Measurements from ENCODE around the gene SEPHS2. TPM values are rescaled to one million over a fixed set of nuclear protein-coding genes. Genes with fewer than 3 reads are reported as not detected.

SEPHS2 gene
- total RNA-seq, 1 experiment from 2014 or later, result 8.4 TPM

DNA sequence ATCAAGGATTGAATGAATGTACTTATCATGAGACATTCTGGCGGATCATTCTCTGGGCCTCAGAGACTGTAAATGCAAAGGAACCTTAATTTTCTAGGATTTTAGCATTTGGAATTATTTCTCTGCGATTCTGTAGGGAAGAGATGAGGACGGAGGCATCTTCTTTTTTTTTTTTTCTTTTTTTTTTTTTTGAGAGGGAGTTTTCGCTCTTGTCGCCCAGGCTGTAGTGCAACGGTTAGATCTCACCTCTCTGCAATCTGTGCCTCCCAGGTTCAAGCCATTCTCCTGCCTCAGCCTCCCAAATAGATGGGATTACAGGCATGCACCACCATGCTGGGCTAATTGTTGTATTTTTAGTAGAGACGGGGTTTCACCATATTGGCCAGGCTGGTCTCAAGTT lies 29.0 kb upstream of the SEPHS2 start:
- H3F3A ChIP-seq (ENCODE audit: low read length, unreplicated experiment), result no peaks in the 10 kb centered on the region
- no peaks in the 10 kb centered on the region for H3K27me3 ChIP-seq (ENCODE audit: low read length)
- H3K9me3 ChIP-seq (ENCODE audit: low read length), result no peaks in the 10 kb centered on the region
- H4K20me1 ChIP-seq (ENCODE audit: low read length), result no peaks in the 10 kb centered on the region
- ChIA-PET POLR2A (ENCODE audit: unreplicated experiment) (no interaction called here), CTCF (no interaction called here)
- H2AFZ ChIP-seq (ENCODE audit: low read length), result no peak overlapping the region
- H3K9me2 ChIP-seq (replicated peaks; ENCODE audit: low read length), result no peaks in the 10 kb centered on the region
- no peak for TF ChIP-seq EZH2phosphoT487 (IDR thresholded peaks at IDR 0.05; ENCODE audit: borderline replicate concordance, low read length)
- TF ChIP-seq, protein P1, sequence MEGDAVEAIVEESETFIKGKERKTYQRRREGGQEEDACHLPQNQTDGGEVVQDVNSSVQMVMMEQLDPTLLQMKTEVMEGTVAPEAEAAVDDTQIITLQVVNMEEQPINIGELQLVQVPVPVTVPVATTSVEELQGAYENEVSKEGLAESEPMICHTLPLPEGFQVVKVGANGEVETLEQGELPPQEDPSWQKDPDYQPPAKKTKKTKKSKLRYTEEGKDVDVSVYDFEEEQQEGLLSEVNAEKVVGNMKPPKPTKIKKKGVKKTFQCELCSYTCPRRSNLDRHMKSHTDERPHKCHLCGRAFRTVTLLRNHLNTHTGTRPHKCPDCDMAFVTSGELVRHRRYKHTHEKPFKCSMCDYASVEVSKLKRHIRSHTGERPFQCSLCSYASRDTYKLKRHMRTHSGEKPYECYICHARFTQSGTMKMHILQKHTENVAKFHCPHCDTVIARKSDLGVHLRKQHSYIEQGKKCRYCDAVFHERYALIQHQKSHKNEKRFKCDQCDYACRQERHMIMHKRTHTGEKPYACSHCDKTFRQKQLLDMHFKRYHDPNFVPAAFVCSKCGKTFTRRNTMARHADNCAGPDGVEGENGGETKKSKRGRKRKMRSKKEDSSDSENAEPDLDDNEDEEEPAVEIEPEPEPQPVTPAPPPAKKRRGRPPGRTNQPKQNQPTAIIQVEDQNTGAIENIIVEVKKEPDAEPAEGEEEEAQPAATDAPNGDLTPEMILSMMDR (conservative IDR thresholded peaks at IDR 0.05; ENCODE audit: low read depth, low read length), result no peak
- TF ChIP-seq EZH2 (IDR thresholded peaks at IDR 0.05; ENCODE audit: low read length, unreplicated experiment), result no peak
- H3K27ac ChIP-seq (ENCODE audit: low read length), result no peak overlapping the region
- H3K9ac ChIP-seq (ENCODE audit: low read length), result no peak overlapping the region
- no peaks in the 10 kb centered on the region for H3K36me3 ChIP-seq (ENCODE audit: low read depth, low read length)
- no TSS peak for BruUV-seq (replicated peaks)
- no peaks in the 10 kb centered on the region for H3K79me2 ChIP-seq (ENCODE audit: low read length)
- ATAC-seq (no peak), DNase-seq (no peak)
- H3K4me2 ChIP-seq (ENCODE audit: low read length), result no peak overlapping the region
- intact Hi-C loops (cut with micrococcal nuclease), result no loop called here
- H3K4me1 ChIP-seq (ENCODE audit: insufficient read depth, low read length), result no peaks in the 10 kb centered on the region
- no peak overlapping the region for H3K4me3 ChIP-seq (ENCODE audit: low read length)

- Histone ChIP-seq H3K9me3 (ENCODE audit: low read length) (no peaks in the 10 kb centered on the region), H2AFZ (ENCODE audit: low read length) (no peak overlapping the region), H3K9me2 (replicated peaks; ENCODE audit: low read length) (no peaks in the 10 kb centered on the region), H4K20me1 (ENCODE audit: low read length) (no peaks in the 10 kb centered on the region), H3K79me2 (ENCODE audit: low read length) (no peaks in the 10 kb centered on the region), H3F3A (ENCODE audit: low read length, unreplicated experiment) (no peaks in the 10 kb centered on the region), H3K36me3 (ENCODE audit: low read depth, low read length) (no peaks in the 10 kb centered on the region), H3K4me3 (ENCODE audit: low read length) (no peak overlapping the region), H3K27me3 (ENCODE audit: low read length) (no peaks in the 10 kb centered on the region), H3K4me1 (ENCODE audit: insufficient read depth, low read length) (no peaks in the 10 kb centered on the region), H3K27ac (ENCODE audit: low read length) (no peak overlapping the region), H3K4me2 (ENCODE audit: low read length) (no peak overlapping the region), H3K9ac (ENCODE audit: low read length) (no peak overlapping the region)
- no TSS peak for BruUV-seq (replicated peaks)
- intact Hi-C loops (cut with micrococcal nuclease), result no loop called here
- ChIA-PET CTCF (no interaction called here), POLR2A (ENCODE audit: unreplicated experiment) (interaction anchor here (0.5 kb wide), 1 partner anchor 9 kb away, joined by 3 read pairs; no protein-coding TSS in a partner anchor)
- TF ChIP-seq, protein P1 (conservative IDR thresholded peaks at IDR 0.05; ENCODE audit: low read depth, low read length), result no peak
- TF ChIP-seq EZH2phosphoT487 (IDR thresholded peaks at IDR 0.05; ENCODE audit: borderline replicate concordance, low read length), result no peak
- no peak for TF ChIP-seq EZH2 (IDR thresholded peaks at IDR 0.05; ENCODE audit: low read length, unreplicated experiment)
- no peak for DNase-seq
- no peak for ATAC-seq
Measured at GRCh38 chr16:30474074-30474452, 28.4 kb upstream of the SEPHS2 start.

DNA sequence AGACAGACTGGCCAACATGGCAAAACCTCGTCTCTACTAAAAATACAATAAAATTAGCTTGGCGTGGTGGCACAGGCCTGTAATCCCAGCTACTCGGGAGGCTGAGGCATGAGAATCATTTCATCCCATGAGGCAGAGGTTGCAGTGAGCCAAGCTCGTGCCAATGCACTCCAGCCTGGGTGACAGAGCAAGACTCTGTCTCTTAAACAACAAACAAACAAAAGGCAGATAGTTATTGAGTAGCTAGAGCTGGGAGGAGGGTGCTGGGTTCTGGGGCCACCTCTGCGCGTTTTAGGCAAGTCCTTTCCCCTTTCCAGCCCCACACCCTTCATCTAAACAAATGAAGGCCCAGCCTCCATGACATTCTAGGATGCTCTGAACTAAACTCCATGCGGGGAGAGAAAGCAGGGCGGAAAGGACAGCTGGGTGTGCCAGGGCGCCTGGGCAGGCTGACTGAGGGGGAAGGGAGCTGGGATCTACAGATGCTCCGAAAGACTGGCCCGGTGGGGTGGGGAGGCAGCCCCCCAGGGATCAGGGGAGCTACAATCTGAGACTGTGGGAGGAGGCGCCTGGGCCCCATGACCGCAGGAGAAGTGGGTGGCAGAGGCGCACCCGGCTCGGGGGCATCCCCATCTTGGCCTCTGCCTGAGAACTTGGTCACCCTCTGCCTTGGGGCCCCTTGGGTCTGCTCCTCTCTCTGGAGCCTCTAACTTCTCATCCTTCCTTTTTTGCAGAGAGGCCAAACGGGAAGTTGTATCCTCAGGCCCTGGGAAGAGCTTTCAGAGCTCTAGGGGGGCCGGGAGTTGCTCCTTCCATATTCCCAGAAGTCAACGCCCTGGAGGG lies 27.8 kb upstream of the SEPHS2 start:
- ATAC-seq, result no peak

More for the DNA sequence above, 27.8 kb upstream of the SEPHS2 start:
- no peaks in the 10 kb centered on the region for H3K9me2 ChIP-seq (replicated peaks; ENCODE audit: low read length)
- H3K4me3 ChIP-seq (ENCODE audit: low read length), result no peak overlapping the region
- BruUV-seq (replicated peaks), result no TSS peak
- no peak for DNase-seq
- no peaks in the 10 kb centered on the region for H3K9me3 ChIP-seq (ENCODE audit: low read length)
- no peaks in the 10 kb centered on the region for H3K36me3 ChIP-seq (ENCODE audit: low read depth, low read length)
- no peak overlapping the region for H3K27ac ChIP-seq (ENCODE audit: low read length)
- CTCF ChIA-PET, result no interaction called here
- H3K4me2 ChIP-seq (ENCODE audit: low read length), result no peak overlapping the region
- no peaks in the 10 kb centered on the region for H4K20me1 ChIP-seq (ENCODE audit: low read length)
- no peak for TF ChIP-seq EZH2phosphoT487 (IDR thresholded peaks at IDR 0.05; ENCODE audit: borderline replicate concordance, low read length)
- TF ChIP-seq, protein P1 (conservative IDR thresholded peaks at IDR 0.05; ENCODE audit: low read depth, low read length), result no peak
- TF ChIP-seq EZH2 (IDR thresholded peaks at IDR 0.05; ENCODE audit: low read length, unreplicated experiment), result no peak
- H3K4me1 ChIP-seq (ENCODE audit: insufficient read depth, low read length), result no peaks in the 10 kb centered on the region
- no peak overlapping the region for H3K9ac ChIP-seq (ENCODE audit: low read length)
- POLR2A ChIA-PET (ENCODE audit: unreplicated experiment), result interaction anchor here (0.5 kb wide), 1 partner anchor 8 kb away, joined by 3 read pairs; no protein-coding TSS in a partner anchor
- no peaks in the 10 kb centered on the region for H3K27me3 ChIP-seq (ENCODE audit: low read length)
- H2AFZ ChIP-seq (ENCODE audit: low read length), result no peak overlapping the region
- intact Hi-C loops (cut with micrococcal nuclease), result no loop called here
- H3K79me2 ChIP-seq (ENCODE audit: low read length), result no peaks in the 10 kb centered on the region
- no peaks in the 10 kb centered on the region for H3F3A ChIP-seq (ENCODE audit: low read length, unreplicated experiment)
